Liver (tissue), 9 donors: ENCODE data around the gene HMGCS1. TPM values are rescaled to one million over a fixed set of nuclear protein-coding genes. Genes with fewer than 3 reads are reported as not detected.

Source experiments
- DNase-seq: peaks from one replicate; pipeline ENCODE4 v3.0.0-alpha.2; 2017; ENCODE audit warnings: low spot score
- H3K27ac ChIP-seq, 2 donors: one replicate each; pipeline ENCODE4 v1.7.0; 2013; ENCODE audit warnings: inconsistent platforms in 2 of 2, low read length in 2 of 2, control low read depth in 1 of 2, low read depth in 1 of 2, mild to moderate bottlenecking in 1 of 2
- H3K27me3 ChIP-seq, 4 donors: one replicate each; pipeline versions ENCODE4 v1.6.1 to v1.7.0; 2013; ENCODE audit warnings: low read length in 3 of 4, inconsistent platforms in 1 of 4, mild to moderate bottlenecking in 1 of 4, moderate library complexity in 1 of 4; ENCODE audit not compliant: control insufficient read depth in 4 of 4, insufficient read depth in 4 of 4
- H3K36me3 ChIP-seq, 4 donors: one replicate each; pipeline versions ENCODE4 v1.6.1 to v1.7.0; 2013; ENCODE audit warnings: low read length in 3 of 4, mild to moderate bottlenecking in 3 of 4, low read depth in 1 of 4, moderate library complexity in 1 of 4; ENCODE audit not compliant: control insufficient read depth in 4 of 4, insufficient read depth in 3 of 4
- H3K4me1 ChIP-seq, 4 donors: one replicate each; pipeline versions ENCODE4 v1.6.1 to v1.7.0; 2013; ENCODE audit warnings: low read length in 3 of 4, mild to moderate bottlenecking in 3 of 4, moderate library complexity in 1 of 4; ENCODE audit not compliant: control insufficient read depth in 4 of 4, insufficient read depth in 4 of 4
- H3K4me3 ChIP-seq, 3 donors: one replicate each; pipeline versions ENCODE4 v1.6.1 to v1.7.0; 2013; ENCODE audit warnings: low read length in 3 of 3, control low read depth in 1 of 3, low read depth in 1 of 3, mild to moderate bottlenecking in 1 of 3
- H3K9ac ChIP-seq, 2 donors: one replicate each; pipeline ENCODE4 v1.7.0; 2013; ENCODE audit warnings: low read length in 2 of 2, mild to moderate bottlenecking in 2 of 2, moderate library complexity in 2 of 2, control low read depth in 1 of 2, low read depth in 1 of 2
- H3K9me3 ChIP-seq, 4 donors: one replicate each; pipeline versions ENCODE4 v1.6.1 to v1.7.0; 2013; ENCODE audit warnings: low read length in 3 of 4; ENCODE audit not compliant: control insufficient read depth in 4 of 4
- ATF3 ChIP-seq: IDR thresholded peaks from 2 replicates; pipeline ENCODE4 v1.6.1; 2016; ENCODE audit warnings: antibody characterized with exemption
- EGR1 ChIP-seq, 2 donors: IDR thresholded peaks; 2 replicates each; pipeline ENCODE4 v1.6.1; 2016 to 2018; ENCODE audit warnings: antibody characterized with exemption in 2 of 2, low read depth in 2 of 2
- FOXA2 ChIP-seq: IDR thresholded peaks from 2 replicates; pipeline ENCODE4 v1.6.1; 2016; ENCODE audit warnings: antibody characterized with exemption
- GABPA ChIP-seq, 2 donors: IDR thresholded peaks in 1 of 2; conservative IDR thresholded peaks in 1 of 2; 2 replicates each; pipeline ENCODE4 v1.6.1; 2016; ENCODE audit warnings: antibody characterized with exemption in 2 of 2, mild to moderate bottlenecking in 1 of 2, moderate library complexity in 1 of 2
- HNF4A ChIP-seq, 2 donors: conservative IDR thresholded peaks; 2 replicates each; pipeline ENCODE4 v1.6.1; 2016; ENCODE audit warnings: antibody characterized with exemption in 2 of 2, mild to moderate bottlenecking in 2 of 2
- HNF4G ChIP-seq: IDR thresholded peaks from 2 replicates; pipeline ENCODE4 v1.6.1; 2016; ENCODE audit warnings: antibody characterized with exemption
- JUND ChIP-seq, 2 donors: IDR thresholded peaks; 2 replicates each; pipeline ENCODE4 v1.6.1; 2016; ENCODE audit warnings: antibody characterized with exemption in 2 of 2
- NR2F2 ChIP-seq: IDR thresholded peaks from 2 replicates; pipeline ENCODE4 v1.6.1; 2016; ENCODE audit warnings: antibody characterized with exemption
- RAD21 ChIP-seq, 2 donors: IDR thresholded peaks; 2 replicates each; pipeline ENCODE4 v1.6.1; 2016; ENCODE audit warnings: antibody characterized with exemption in 2 of 2, mild to moderate bottlenecking in 2 of 2
- REST ChIP-seq: IDR thresholded peaks from 2 replicates; pipeline ENCODE4 v1.6.1; 2016; ENCODE audit warnings: antibody characterized with exemption, mild to moderate bottlenecking
- RXRA ChIP-seq, 2 donors: IDR thresholded peaks; 2 replicates each; pipeline ENCODE4 v1.6.1; 2017 to 2018; ENCODE audit warnings: antibody characterized with exemption in 2 of 2, mild to moderate bottlenecking in 1 of 2
- SP1 ChIP-seq: IDR thresholded peaks from 2 replicates; pipeline ENCODE4 v1.6.1; 2018; ENCODE audit warnings: antibody characterized with exemption, mild to moderate bottlenecking
- TAF1 ChIP-seq: conservative IDR thresholded peaks from 2 replicates; pipeline ENCODE4 v1.6.1; 2016; ENCODE audit warnings: antibody characterized with exemption, mild to moderate bottlenecking
- YY1 ChIP-seq: IDR thresholded peaks from 2 replicates; pipeline ENCODE4 v1.6.1; 2016; ENCODE audit warnings: antibody characterized with exemption, mild to moderate bottlenecking
- ZBTB33 ChIP-seq: IDR thresholded peaks from 2 replicates; pipeline ENCODE4 v1.6.1; 2016; ENCODE audit warnings: antibody characterized with exemption
- WGBS: extraction: QIAGEN DNeasy Blood & Tissue Kit; methylation state at CpG from one replicate; pipeline ENCODE4 v1.1.7; 2013; 5-methylcytosine and 5-hydroxymethylcytosine counted together
- polyA plus RNA-seq, 2 donors: library from polyadenylated mRNA; stranded (reverse) in 1 of 2; unstranded in 1 of 2; fragments of 200-250 nt in 1 of 2; fragments of >200 nt in 1 of 2; fragmentation: Nextera tagmentation in 1 of 2; extraction: Ambion mirVana in 1 of 2; gene quantifications; one replicate each; pipeline versions ENCODE4 v1.2.1 to v1.2.3, GENCODE V29; 2013 to 2015
- total RNA-seq, 2 donors: library from RNA; depleted of rRNA; stranded (reverse); fragments of >200 nt; gene quantifications; one replicate each; pipeline ENCODE4 v1.2.3, GENCODE V29; 2014
- TF ChIP-seq, protein P1 (sequence below): fragments of 150-350 bp; IDR thresholded peaks from 2 replicates; pipeline ENCODE4 v1.5.1; 2017; ENCODE audit warnings: improper control_type of control experiment, low read depth, low read length; ENCODE audit not compliant: missing input control
- donor health status: healthy.
- donor health status: healthy.
- donor health status: healthy.
- donor health status: healthy.
- donor health status: healthy.

Gene HMGCS1
- total and polyA plus RNA-seq, 4 donors, result 41.7 to 878 (median 286) TPM

DNA sequence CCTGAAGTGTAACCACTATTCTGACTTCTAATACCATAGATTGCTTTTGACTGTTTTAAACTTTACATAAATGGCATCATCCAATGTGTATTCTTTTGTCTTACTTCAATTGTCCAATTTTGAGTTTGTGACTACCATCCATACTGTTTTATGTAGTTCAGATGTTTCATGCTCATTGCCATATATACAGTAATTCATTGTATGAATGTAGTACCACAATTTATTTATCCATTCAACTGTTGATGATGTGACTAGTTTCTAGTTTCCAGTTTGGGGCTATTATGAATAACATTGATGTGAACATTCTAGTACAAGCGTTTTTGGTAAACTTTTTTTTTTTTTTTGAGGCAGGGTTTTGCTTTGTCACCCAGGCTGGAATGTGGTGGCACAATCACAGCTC, 55.1 kb downstream of the HMGCS1 start:
- H3K9me3 ChIP-seq, result no peaks in the 10 kb centered on the region
- WGBS, result 85% methylated on average over 1 of the region's 1 CpG
- no peak for TF ChIP-seq RAD21 (IDR thresholded peaks at IDR 0.05)
- no peak for TF ChIP-seq HNF4G
- no peak for TF ChIP-seq TAF1
- TF ChIP-seq RXRA (IDR thresholded peaks at IDR 0.05), result no peak
- TF ChIP-seq GABPA (IDR thresholded peaks at IDR 0.05 in 1 of 2, conservative IDR thresholded peaks at IDR 0.05 in 1 of 2), result no peak
- no peak for TF ChIP-seq NR2F2
- TF ChIP-seq YY1, result no peak
- TF ChIP-seq SP1, result no peak
- TF ChIP-seq EGR1 (IDR thresholded peaks at IDR 0.05; ENCODE audit: low read depth in 2 of 2), result no peak
- no peak for TF ChIP-seq JUND (IDR thresholded peaks at IDR 0.05)
- no peak for TF ChIP-seq HNF4A (conservative IDR thresholded peaks at IDR 0.05)
- H3K4me3 ChIP-seq, result no peak overlapping the region
- H3K27me3 ChIP-seq, result no peaks in the 10 kb centered on the region
- H3K4me1 ChIP-seq, result peaks cover 0 to 8% (median 3%) of the 10 kb centered on the region in 4 donors
- no peak overlapping the region for H3K27ac ChIP-seq
- no peaks in the 10 kb centered on the region for H3K36me3 ChIP-seq
- no peak overlapping the region for H3K9ac ChIP-seq
- no peak for DNase-seq

GRCh38 chr5:43256261-43256966, 56.8 kb downstream of the HMGCS1 start:
- peaks cover 0 to 8% (median 3%) of the 10 kb centered on the region in 4 donors for H3K4me1 ChIP-seq
- no peak overlapping the region for H3K4me3 ChIP-seq
- H3K36me3 ChIP-seq, result no peaks in the 10 kb centered on the region
- H3K27me3 ChIP-seq, result no peaks in the 10 kb centered on the region
- H3K27ac ChIP-seq, result no peak overlapping the region
- H3K9ac ChIP-seq, result no peak overlapping the region
- no peak for DNase-seq
- WGBS, result 29% methylated on average over 2 of the region's 2 CpGs
- H3K9me3 ChIP-seq, result no peaks in the 10 kb centered on the region
- TF ChIP-seq YY1 (peak; percentile 28), HNF4A (conservative IDR thresholded peaks at IDR 0.05) (peak in 1 of 2 donors; percentile 18)
- TF ChIP-seq, protein P1, sequence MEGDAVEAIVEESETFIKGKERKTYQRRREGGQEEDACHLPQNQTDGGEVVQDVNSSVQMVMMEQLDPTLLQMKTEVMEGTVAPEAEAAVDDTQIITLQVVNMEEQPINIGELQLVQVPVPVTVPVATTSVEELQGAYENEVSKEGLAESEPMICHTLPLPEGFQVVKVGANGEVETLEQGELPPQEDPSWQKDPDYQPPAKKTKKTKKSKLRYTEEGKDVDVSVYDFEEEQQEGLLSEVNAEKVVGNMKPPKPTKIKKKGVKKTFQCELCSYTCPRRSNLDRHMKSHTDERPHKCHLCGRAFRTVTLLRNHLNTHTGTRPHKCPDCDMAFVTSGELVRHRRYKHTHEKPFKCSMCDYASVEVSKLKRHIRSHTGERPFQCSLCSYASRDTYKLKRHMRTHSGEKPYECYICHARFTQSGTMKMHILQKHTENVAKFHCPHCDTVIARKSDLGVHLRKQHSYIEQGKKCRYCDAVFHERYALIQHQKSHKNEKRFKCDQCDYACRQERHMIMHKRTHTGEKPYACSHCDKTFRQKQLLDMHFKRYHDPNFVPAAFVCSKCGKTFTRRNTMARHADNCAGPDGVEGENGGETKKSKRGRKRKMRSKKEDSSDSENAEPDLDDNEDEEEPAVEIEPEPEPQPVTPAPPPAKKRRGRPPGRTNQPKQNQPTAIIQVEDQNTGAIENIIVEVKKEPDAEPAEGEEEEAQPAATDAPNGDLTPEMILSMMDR, result no peak

DNA sequence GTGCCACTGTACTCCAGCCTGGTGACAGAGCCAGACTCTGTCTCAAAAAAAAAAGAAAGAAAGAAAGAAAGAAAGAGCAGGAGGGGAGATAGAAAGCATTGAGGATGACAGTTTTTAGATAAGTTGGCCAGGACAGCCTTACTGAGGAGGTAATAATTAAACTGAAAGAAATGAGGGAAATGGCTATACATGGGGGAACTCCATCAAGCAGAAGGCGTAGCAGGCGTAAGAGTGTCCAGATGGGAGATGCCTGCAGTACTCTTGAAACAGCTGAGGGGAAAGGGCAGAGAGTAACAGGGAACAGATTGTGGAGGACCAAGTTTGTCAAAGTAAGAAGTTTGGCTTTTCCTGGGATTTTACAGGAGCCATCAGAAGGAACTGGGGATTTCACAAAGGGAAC, 57.5 kb downstream of the HMGCS1 start:
- no peak overlapping the region for H3K27ac ChIP-seq
- H3K9ac ChIP-seq, result no peak overlapping the region
- peaks cover 0 to 8% (median 3%) of the 10 kb centered on the region in 4 donors for H3K4me1 ChIP-seq
- H3K9me3 ChIP-seq, result no peaks in the 10 kb centered on the region
- H3K36me3 ChIP-seq, result no peaks in the 10 kb centered on the region
- no peak for TF ChIP-seq ATF3
- TF ChIP-seq FOXA2, result no peak
- no peak for TF ChIP-seq ZBTB33
- no peak for TF ChIP-seq SP1
- no peak for TF ChIP-seq NR2F2
- no peak for TF ChIP-seq JUND (IDR thresholded peaks at IDR 0.05)
- TF ChIP-seq REST, result no peak
- WGBS, result 87% methylated on average over 2 of the region's 2 CpGs
- no peaks in the 10 kb centered on the region for H3K27me3 ChIP-seq
- no peak overlapping the region for H3K4me3 ChIP-seq
- no peak for DNase-seq
